Non-pigmented ciliary epithelial cell (primary cell): ENCODE measurements around the gene NCF4.

Experiments used
- DNase-seq: peaks from one replicate; pipeline ENCODE4 v3.0.0-alpha.2; 2010; ENCODE audit warnings: low read depth

NCF4 gene

DNA sequence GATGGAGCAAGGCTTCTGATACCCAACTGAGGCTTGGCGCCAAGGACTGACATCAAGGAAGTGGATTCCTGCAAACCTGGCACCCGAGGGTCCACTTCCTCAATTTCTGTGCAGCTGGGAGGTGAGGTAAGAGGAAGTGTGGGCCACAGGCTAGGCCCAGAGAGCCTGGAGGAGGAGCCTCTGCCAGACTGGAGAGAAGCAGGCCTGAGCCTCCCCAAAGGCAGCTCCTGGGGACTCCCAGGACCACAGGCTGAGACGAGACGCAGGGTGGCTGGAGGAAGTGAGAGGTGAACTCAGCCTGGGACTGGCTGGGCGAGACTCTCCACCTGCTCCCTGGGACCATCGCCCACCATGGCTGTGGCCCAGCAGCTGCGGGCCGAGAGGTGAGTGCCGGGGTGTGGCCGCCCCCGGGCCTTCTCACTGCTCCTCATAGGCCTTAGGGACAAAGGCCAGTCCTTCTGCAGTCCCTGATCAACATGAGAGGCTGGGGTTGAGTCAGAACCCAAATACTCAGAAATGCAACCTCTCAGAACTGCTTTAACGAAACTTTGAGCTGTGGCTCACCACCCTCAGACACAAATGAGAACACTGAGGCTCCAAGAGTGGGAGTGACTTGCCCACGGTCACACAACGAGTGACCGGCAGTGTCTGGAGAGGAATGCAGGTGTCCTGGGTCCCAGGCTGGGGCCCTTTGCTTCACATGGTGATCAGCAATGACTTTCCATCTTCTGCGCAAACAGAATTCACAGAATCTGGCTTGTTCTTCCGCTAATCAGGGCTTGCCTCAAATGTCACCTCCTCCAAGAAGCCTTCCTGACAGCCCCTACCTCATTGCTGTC lies at the start of gene NCF4:
Gene NCF4, plus strand, starts transcription at position 186 of the 839 bp plus-strand sequence. Its CDS starts 166 bp downstream, at position 352.
- DNase-seq = no peak

DNA sequence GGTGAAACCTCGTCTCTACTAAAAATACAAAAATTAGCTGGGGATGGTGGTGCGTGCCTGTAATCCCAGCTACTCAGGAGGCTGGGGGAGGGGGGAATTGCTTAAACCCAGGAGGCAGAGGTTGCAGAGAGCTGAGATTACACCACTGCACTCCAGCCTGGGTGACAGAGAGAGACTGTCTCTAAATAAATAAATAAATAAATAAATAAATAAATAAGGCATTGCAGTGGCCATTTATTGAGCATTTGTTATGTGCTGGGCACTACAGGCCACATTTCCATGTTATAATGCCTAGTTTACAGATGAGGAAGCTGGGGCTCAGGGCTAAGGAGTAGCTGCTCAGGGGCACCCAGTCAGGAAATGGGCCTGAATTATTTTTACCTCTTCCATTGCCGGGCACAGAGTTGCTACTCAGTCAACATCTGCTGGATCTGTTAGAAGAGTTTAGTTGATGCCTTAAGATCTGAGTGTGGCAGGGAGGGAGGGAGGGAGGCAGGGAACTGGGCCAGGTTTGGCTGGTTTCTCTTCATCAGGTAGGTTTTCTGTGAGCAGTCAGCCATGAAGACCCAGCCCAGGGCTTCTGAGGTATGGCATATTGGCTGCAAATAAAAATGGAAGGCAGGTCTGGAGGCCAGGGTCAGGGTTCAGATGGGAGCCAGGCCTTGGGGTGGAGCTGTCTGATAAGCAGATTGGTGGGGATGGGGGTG lies 49.6 kb upstream of the NCF4 start:
- no peak for DNase-seq

DNA sequence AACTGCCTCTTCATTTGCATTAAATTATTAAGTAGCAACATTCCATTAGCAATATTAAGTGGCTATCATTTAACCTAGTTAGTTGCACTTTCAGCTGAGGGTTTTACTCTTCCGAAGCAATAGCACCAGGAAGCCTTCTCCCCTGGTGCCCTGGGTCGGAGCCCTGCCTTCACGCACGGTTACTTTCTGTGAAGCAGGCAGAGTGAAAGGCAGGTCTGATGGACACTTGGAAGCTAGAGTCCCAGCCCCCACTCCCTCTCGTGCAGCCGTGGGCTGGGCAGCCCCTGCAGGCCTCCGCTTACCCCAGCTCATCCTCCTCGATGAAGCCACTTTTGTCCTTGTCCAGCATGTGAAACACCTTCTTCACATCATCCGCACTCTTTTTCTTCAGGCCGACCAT lies 46.0 kb upstream of the NCF4 start:
- DNase-seq = no peak

DNA sequence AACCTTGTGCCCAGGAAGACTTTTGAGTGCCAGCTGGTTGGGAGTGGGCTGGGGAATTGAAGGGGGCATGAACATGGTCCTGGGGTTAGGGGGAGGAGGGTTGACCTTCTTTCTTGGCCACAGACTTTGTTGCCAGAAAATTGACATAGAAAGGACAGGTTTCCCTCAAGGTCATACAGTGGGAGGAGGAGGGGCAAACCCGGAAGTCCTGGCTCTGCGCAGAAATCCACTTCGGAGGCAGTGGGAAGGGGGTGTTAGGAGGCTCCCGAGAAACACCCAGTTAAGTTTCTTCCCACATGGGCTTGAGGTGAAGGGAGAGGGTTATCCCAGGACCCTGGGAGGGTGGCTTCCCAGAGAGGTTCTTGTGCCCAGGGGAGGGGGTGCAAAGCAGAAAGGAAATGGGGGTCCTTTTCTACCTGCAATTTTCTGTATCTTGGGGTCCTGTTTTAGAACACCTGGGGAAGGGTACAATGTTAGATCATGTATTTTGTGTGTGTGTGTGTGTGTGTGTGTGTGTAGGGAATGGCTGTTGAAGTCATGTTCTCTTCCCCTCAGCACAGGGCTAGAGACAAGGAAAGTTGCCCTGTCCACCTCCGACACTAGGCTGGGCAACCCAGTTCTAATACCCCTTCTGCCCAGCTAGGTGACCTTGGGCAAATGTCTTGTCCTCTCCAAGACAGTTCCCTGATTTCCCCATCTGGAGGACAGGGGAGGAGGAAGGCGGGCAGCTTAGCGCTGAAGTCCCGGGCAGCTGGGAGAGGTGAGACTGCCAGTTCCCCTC lies 45.1 kb upstream of the NCF4 start:
- no peak for DNase-seq

DNA sequence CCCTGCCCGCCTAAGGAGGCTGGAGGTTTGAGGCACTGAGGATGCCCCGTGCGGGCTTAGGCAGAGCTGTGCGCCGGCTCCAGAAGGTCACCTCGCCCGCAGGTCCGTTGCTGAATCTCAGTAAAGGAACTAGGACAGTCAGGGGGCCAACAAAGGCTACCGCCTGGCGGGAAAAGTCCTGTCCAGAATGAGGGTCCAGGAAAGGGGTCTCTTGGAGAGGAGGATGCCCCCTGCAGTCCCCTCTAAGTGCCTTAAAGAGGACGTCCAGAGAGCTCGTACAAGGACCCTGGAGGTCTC lies 44.5 kb upstream of the NCF4 start:
- no peak for DNase-seq

DNA sequence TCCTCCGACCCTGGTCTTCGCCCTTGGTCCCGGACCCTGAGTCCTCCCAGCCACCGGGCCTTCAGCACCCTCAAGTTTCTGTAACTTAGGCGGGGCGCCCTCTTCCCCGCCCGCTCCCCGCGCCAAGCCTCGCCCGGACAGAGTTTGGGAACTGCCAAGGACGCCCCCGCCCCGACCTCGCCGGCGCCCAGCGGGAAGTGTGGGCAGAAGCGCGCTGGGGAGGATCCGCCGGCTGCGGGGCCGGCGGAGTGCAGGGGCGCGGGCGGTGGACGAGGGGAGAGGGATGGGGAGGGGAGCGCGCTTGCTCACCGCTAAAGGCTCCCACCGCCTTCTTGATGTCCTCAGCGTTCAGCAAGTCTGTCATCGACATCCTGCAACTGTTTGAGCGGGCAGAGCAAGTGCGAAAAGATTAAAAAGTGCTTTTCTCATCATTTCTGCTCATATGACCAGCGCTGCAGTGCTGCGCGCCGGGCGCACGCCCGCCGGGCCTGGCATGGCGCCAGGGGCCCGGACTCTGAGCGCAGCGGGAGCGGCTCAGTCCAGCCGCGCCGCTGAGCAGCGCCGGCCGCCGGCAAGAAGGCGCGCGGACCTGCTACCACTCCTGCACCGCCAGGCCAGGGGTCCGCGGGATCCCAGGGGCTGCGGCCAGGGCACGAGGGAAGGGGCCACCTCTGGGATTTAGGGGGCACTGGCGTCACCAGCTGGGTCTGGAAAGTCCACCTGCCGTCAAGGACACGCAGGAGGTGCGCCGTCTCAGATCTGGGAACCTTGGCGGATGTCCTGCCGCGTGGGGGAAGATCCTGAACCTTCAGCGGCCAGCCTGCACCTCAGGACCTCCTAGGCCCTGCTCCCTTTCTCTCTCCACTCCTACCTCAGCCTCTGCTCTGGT lies 43.9 kb upstream of the NCF4 start, which contains the start of gene PVALB:
Gene PVALB, minus strand, starts transcription at position 400 of the 889 bp plus-strand sequence. Its CDS starts 30 bp downstream, at position 370.
- DNase-seq = no peak

DNA sequence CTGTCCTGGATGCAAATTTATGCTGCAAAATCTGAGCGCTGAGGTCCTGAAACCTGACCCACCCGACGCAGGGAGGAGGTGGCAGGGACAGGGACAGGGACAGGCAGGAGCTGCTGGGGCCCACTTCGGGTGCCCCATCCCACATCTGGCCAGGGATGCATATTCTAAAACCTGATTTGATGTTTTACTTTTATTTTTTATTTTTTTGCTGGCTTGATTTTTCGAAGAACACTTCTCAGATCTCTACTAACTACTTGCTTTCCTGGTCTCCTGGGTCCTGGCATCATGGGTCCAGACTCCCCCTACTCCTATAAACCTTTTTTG lies 43.3 kb upstream of the NCF4 start:
- no peak for DNase-seq

- no peak for DNase-seq
These were observed 42.7 kb upstream of the NCF4 start for GRCh38 chr22:36818010-36818642.

GRCh38 chr22:36819112-36819511 lies 41.7 kb upstream of the NCF4 start:
- DNase-seq = no peak

GRCh38 chr22:36822581-36822980 lies 38.2 kb upstream of the NCF4 start:
- no peak for DNase-seq

DNA sequence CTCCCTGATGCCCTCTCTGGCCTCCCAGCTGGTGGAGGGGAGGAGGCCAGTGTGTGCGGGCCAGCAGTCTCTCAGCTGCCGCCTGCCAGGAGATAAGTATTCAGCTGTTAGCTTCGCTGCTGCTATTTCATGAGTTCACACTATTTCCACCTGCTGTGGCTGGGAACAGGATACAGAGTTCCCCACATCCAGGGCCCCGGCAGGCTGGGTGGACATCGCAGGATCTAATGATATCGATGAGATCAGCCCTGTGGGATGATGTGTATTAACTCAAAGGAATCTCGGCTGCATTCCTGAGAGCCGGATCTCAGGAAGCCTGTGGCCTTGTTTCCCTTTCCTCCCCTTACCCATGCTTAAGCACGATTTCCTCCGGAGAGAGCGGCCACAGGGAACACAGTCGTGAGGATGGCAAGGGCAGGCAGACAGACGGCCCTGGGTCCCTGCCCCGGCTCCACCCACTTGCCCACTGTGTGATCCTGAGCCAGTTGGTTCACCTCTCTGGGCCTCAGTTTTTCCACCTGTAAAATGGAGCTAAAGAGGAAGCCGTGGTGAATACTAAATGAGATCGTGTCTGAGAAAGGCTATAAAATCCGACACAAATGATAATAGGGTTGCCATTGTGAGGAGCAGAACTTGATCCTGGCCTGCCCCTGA lies 37.5 kb upstream of the NCF4 start:
- peak; percentile 18 for DNase-seq

GRCh38 chr22:36824655-36825054 lies 36.2 kb upstream of the NCF4 start:
- no peak for DNase-seq

DNA sequence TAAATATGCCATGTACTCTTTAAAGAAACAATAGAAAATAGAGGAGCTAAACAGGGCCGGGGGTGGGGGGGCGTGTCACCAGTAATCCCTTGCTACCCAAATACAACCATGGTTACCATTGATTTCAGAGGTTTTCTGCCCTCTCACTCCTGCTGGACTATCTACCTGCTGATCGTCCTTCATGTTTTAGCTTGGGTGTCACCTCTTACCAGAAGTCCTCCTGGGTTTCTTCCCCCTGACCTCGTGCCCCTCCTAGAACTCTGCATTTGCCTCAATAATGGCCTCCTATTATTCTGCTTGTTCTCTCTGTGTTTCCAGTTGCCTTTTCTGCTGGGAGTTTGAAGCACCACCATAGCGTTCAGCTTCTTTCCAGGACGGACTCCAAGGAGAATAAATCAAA lies 34.5 kb upstream of the NCF4 start:
- DNase-seq = no peak

DNA sequence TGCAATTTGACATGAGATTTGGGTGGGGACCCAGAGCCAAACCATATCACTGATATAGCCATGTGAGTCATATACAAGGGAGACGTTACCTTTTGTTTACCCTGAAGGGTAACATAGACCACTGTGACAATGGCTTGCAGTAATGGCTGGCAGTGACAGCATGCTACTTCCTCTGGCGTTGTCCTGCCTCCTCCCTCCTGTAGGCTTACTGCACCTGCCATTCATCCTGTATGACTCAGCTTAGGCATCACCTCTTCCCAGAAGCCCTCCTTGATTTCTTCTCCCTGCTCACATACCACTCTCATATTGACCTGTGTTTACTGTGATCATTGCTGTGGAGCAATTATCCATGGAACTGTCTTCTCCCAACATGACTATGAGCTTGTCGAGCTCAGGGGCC lies 32.0 kb upstream of the NCF4 start:
- no peak for DNase-seq

DNA sequence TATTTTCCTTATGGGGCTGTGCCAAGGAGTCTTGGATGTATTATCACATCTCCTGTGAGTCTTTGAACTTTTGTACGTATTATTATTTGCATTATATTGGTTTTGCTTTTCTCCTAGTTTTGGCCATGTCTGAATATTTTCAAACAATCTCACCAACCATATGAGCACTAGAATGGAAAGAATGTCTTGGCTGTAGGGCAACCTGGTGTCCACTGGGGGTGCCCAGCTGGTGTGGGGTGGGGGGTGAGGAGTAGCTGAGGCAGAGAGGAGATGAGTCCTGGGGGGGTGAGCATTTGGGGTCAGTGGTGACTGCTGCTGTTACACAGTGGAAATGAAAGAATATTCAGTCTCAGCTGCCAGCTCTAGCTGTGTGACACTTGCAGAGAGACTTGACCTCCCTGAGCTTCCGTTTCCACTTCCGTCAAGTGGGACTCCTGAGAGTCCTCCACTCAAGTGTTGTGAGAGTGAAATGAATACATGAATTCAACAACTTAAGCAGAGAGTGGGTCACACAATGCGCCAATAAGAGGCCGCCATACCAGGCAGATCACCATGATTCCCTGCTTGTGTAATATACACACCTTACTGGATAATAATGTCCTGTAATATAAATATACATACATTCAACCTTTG lies 31.3 kb upstream of the NCF4 start:
- no peak for DNase-seq

- no peak for DNase-seq
These were observed 30.2 kb upstream of the NCF4 start for GRCh38 chr22:36830601-36831000.

GRCh38 chr22:36831206-36831605 lies 29.6 kb upstream of the NCF4 start:
- DNase-seq = no peak

DNA sequence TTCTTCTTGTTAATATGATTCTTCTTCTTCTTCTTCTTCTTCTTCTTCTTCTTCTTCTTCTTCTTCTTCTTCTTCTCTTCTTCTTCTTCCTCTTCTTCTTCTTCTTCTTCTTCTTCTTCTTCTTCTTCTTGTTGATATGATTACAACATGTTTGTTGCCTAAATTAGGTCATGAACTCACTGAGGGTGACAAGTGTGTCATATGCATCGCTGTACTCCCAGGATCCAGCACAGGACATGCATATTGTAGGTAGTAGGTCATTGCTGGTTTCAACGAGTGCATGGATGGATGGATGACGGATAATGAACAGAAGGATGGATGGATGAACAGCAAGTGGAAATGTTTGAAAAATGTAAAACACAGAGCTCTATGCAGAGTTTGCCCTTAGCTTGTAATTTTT lies 29.1 kb upstream of the NCF4 start:
- no peak for DNase-seq

GRCh38 chr22:36833073-36833472 lies 27.7 kb upstream of the NCF4 start:
- no peak for DNase-seq

- DNase-seq = no peak
These were observed 24.9 kb upstream of the NCF4 start for GRCh38 chr22:36835903-36836302.
